ENCODE measurements around the gene CIB4. TPM values are rescaled to one million over a fixed set of nuclear protein-coding genes. Genes with fewer than 3 reads are reported as not detected.
A peak's percentile ranks its signal among the peaks of the same experiment; 100 is the strongest.

CIB4 gene
- total RNA-seq, 1 experiment from 2014 or later: not detected

- POLR2A ChIA-PET (ENCODE audit: low non-redundant PET): no interaction called here
- Histone ChIP-seq H3K36me3 (ENCODE audit: insufficient read depth, low read length, poor library complexity, severe bottlenecking) (no peaks in the 10 kb centered on the region), H3K27ac (ENCODE audit: low read depth, low read length, poor library complexity, severe bottlenecking) (peak overlapping the region; percentile 41), H3K4me1 (ENCODE audit: insufficient read depth, low read length, poor library complexity, severe bottlenecking) (peaks cover 16% of the 10 kb centered on the region), H3K27me3 (replicated peaks; ENCODE audit: insufficient read depth, low read depth, low read length, poor library complexity) (no peaks in the 10 kb centered on the region), H3K9me3 (ENCODE audit: low read depth, low read length, poor library complexity, severe bottlenecking) (no peaks in the 10 kb centered on the region), H3K4me3 (ENCODE audit: low read depth, low read length, poor library complexity, severe bottlenecking) (no peak overlapping the region)
- intact Hi-C loops (cut with micrococcal nuclease; ENCODE audit: unreplicated experiment): no loop called here
- peak; percentile 62 for DNase-seq (ENCODE audit: low spot score)
- TF ChIP-seq CTCF (conservative IDR thresholded peaks at IDR 0.05; ENCODE audit: low read depth, low read length): no peak
- no peak for TF ChIP-seq EZH2 (IDR thresholded peaks at IDR 0.05; ENCODE audit: borderline replicate concordance, low read depth, low read length, poor library complexity, severe bottlenecking)
- no TSS peak for BruUV-seq (replicated peaks)
- CTCF ChIA-PET: no interaction called here
Observed at GRCh38 chr2:26652361-26653041, 11.3 kb upstream of the CIB4 start.

GRCh38 chr2:26651799-26652198 is 10.6 kb upstream of the CIB4 start:
- no peak for TF ChIP-seq CTCF (conservative IDR thresholded peaks at IDR 0.05; ENCODE audit: low read depth, low read length)
- no peak for TF ChIP-seq EZH2 (IDR thresholded peaks at IDR 0.05; ENCODE audit: borderline replicate concordance, low read depth, low read length, poor library complexity, severe bottlenecking)
- Histone ChIP-seq H3K4me1 (ENCODE audit: insufficient read depth, low read length, poor library complexity, severe bottlenecking) (peaks cover 16% of the 10 kb centered on the region), H3K27me3 (replicated peaks; ENCODE audit: insufficient read depth, low read depth, low read length, poor library complexity) (no peaks in the 10 kb centered on the region), H3K9me3 (ENCODE audit: low read depth, low read length, poor library complexity, severe bottlenecking) (no peaks in the 10 kb centered on the region), H3K36me3 (ENCODE audit: insufficient read depth, low read length, poor library complexity, severe bottlenecking) (no peaks in the 10 kb centered on the region), H3K4me3 (ENCODE audit: low read depth, low read length, poor library complexity, severe bottlenecking) (no peak overlapping the region), H3K27ac (ENCODE audit: low read depth, low read length, poor library complexity, severe bottlenecking) (peak overlapping the region; percentile 41)
- intact Hi-C loops (cut with micrococcal nuclease; ENCODE audit: unreplicated experiment): no loop called here
- POLR2A ChIA-PET (ENCODE audit: low non-redundant PET): no interaction called here
- no peak for DNase-seq (ENCODE audit: low spot score)
- CTCF ChIA-PET: no interaction called here
- BruUV-seq (replicated peaks): no TSS peak

GRCh38 chr2:26651470-26651771 is 10.3 kb upstream of the CIB4 start:
- Histone ChIP-seq H3K27ac (ENCODE audit: low read depth, low read length, poor library complexity, severe bottlenecking) (no peak overlapping the region), H3K36me3 (ENCODE audit: insufficient read depth, low read length, poor library complexity, severe bottlenecking) (no peaks in the 10 kb centered on the region), H3K9me3 (ENCODE audit: low read depth, low read length, poor library complexity, severe bottlenecking) (no peaks in the 10 kb centered on the region), H3K4me3 (ENCODE audit: low read depth, low read length, poor library complexity, severe bottlenecking) (no peak overlapping the region), H3K27me3 (replicated peaks; ENCODE audit: insufficient read depth, low read depth, low read length, poor library complexity) (no peaks in the 10 kb centered on the region), H3K4me1 (ENCODE audit: insufficient read depth, low read length, poor library complexity, severe bottlenecking) (peaks cover 16% of the 10 kb centered on the region)
- no TSS peak for BruUV-seq (replicated peaks)
- ChIA-PET CTCF (no interaction called here), POLR2A (ENCODE audit: low non-redundant PET) (no interaction called here)
- no peak for TF ChIP-seq CTCF (conservative IDR thresholded peaks at IDR 0.05; ENCODE audit: low read depth, low read length)
- no peak for TF ChIP-seq EZH2 (IDR thresholded peaks at IDR 0.05; ENCODE audit: borderline replicate concordance, low read depth, low read length, poor library complexity, severe bottlenecking)
- intact Hi-C loops (cut with micrococcal nuclease; ENCODE audit: unreplicated experiment): no loop called here
- DNase-seq (ENCODE audit: low spot score): no peak
